Adrenal gland (tissue), 5 donors: ENCODE data around the gene FOXK2.

Experiments used
- CTCF ChIP-seq, 6 experiments: fragments of 450-650 bp in 4 of 6; fragments of 200-600 bp in 2 of 6; sonication (generic) in 1 of 6; IDR thresholded peaks; 1 replicate in 5 of 6; 2 replicates in 1 of 6; pipeline versions ENCODE4 v1.5.1 to v1.8.0; 2016 to 2021; ENCODE audit warnings: antibody characterized with exemption in 6 of 6, mild to moderate bottlenecking in 2 of 6, moderate library complexity in 1 of 6
- POLR2A ChIP-seq, 2 donors: fragments of 450-650 bp; IDR thresholded peaks; one replicate each; pipeline ENCODE4 v1.6.1; 2017; ENCODE audit warnings: antibody characterized with exemption in 2 of 2, mild to moderate bottlenecking in 2 of 2, moderate library complexity in 1 of 2
- donor health status: DM: no; HTN: no; CAD: no.

GRCh38 chr17:82593590-82594087 is 74.1 kb downstream of the FOXK2 start:
- TF ChIP-seq POLR2A (IDR thresholded peaks at IDR 0.05) (no peak), CTCF (IDR thresholded peaks at IDR 0.05) (no peak)
